ENCODE measurements around the gene TMPRSS9.

TMPRSS9 gene

GRCh38 chr19:2387367-2388288, 27.6 kb downstream of the TMPRSS9 start:
- Histone ChIP-seq H3K4me1 (ENCODE audit: control insufficient read depth, insufficient read depth, low read length) (no peaks in the 10 kb centered on the region), H3K27ac (ENCODE audit: extremely low read depth, low read depth, low read length) (no peak overlapping the region), H3K4me3 (ENCODE audit: low read depth, low read length) (no peak overlapping the region), H3K36me3 (ENCODE audit: control insufficient read depth in 2 of 2, insufficient read depth in 1 of 2, low read length in 2 of 2) (no peaks in the 10 kb centered on the region), H3K9me3 (ENCODE audit: control insufficient read depth, insufficient read depth, low read depth, low read length) (no peaks in the 10 kb centered on the region)
- CTCF ChIA-PET = interaction anchor here (0.6 to 1.2 kb wide), 5 partner anchors 67 to 250 kb away, joined by 3 to 7 read pairs (median 3); no protein-coding TSS in a partner anchor
- POLR2A ChIA-PET = no interaction called here
- TF ChIP-seq ZFHX2 (tag by site-specific recombination; conservative IDR thresholded peaks at IDR 0.05) (peak; percentile 35; the same call in 1 of the 2 replicates), ZNF366 (tag by site-specific recombination; conservative IDR thresholded peaks at IDR 0.05) (peak; percentile 48; the same call in 1 of the 2 replicates), ZNF548 (tag by site-specific recombination; IDR thresholded peaks at IDR 0.05) (no peak), REST (tag by site-specific recombination; IDR thresholded peaks at IDR 0.05) (no peak), ZBTB11 (tag by site-specific recombination; conservative IDR thresholded peaks at IDR 0.05; ENCODE audit: low read depth) (no peak), SP7 (tag by site-specific recombination; IDR thresholded peaks at IDR 0.05) (no peak), REPIN1 (tag by site-specific recombination; IDR thresholded peaks at IDR 0.05; ENCODE audit: low read depth) (no peak), KLF8 (tag by site-specific recombination; IDR thresholded peaks at IDR 0.05) (no peak), ZNF48 (tag by site-specific recombination; IDR thresholded peaks at IDR 0.05) (no peak), EGR2 (tag by site-specific recombination; IDR thresholded peaks at IDR 0.05; ENCODE audit: low read depth) (peak; percentile 40), HOXA7 (CRISPR knock-in tag; IDR thresholded peaks at IDR 0.05; ENCODE audit: borderline replicate concordance) (no peak), PRDM1 (tag by site-specific recombination; IDR thresholded peaks at IDR 0.05) (peak; percentile 100), GLIS2 (tag by site-specific recombination; IDR thresholded peaks at IDR 0.05) (no peak), ZFP41 (tag by site-specific recombination; IDR thresholded peaks at IDR 0.05; ENCODE audit: borderline replicate concordance) (no peak), ZSCAN30 (tag by site-specific recombination; IDR thresholded peaks at IDR 0.05) (no peak), ZSCAN16 (tag by site-specific recombination; IDR thresholded peaks at IDR 0.05) (no peak)
- TF ChIP-seq, protein P1, sequence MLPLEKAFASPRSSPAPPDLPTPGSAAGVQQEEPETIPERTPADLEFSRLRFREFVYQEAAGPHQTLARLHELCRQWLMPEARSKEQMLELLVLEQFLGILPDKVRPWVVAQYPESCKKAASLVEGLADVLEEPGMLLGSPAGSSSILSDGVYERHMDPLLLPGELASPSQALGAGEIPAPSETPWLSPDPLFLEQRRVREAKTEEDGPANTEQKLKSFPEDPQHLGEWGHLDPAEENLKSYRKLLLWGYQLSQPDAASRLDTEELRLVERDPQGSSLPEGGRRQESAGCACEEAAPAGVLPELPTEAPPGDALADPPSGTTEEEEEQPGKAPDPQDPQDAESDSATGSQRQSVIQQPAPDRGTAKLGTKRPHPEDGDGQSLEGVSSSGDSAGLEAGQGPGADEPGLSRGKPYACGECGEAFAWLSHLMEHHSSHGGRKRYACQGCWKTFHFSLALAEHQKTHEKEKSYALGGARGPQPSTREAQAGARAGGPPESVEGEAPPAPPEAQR (tag by site-specific recombination; IDR thresholded peaks at IDR 0.05) = no peak

All from HEK293 (cell line).